WTC11 (cell line): ENCODE data around the gene ZFPL1. TPM values are rescaled to one million over a fixed set of nuclear protein-coding genes. Genes with fewer than 3 reads are reported as not detected.

Experiments used
- ATAC-seq: fragments of 200-7000 bp; cut with Tn5 transposase; 2 replicates; pipeline ENCODE4 v1.10.0; 2021; ENCODE audit warnings: mild to moderate bottlenecking, moderate library complexity
- CTCF ChIA-PET: fragments of 300-600 bp; sonication (Branson Sonifier 250); formaldehyde crosslinking; loops from one replicate; lab custom pipeline; 2021; ENCODE audit warnings: antibody characterized with exemption; lab: Charles Lee
- POLR2A ChIA-PET: fragments of 350-600 bp; sonication (Branson Sonifier 250); formaldehyde crosslinking; loops from one replicate; lab custom pipeline; 2021; ENCODE audit warnings: antibody characterized with exemption; lab: Charles Lee
- DNase-seq: peaks from one replicate; pipeline ENCODE4 v3.0.0; 2021; ENCODE audit warnings: low spot score
- H3K27ac Mint-ChIP-seq: 2 replicates; pipeline ENCODE4 v1.8.0; 2021; ENCODE audit warnings: mixed read lengths
- H3K27me3 Mint-ChIP-seq: 2 replicates; pipeline ENCODE4 v1.8.0; 2021; ENCODE audit warnings: low read depth, mild to moderate bottlenecking, moderate library complexity, mixed read lengths
- H3K36me3 Mint-ChIP-seq: 2 replicates; pipeline ENCODE4 v1.8.0; 2021; ENCODE audit warnings: mixed read lengths
- H3K4me1 Mint-ChIP-seq: 2 replicates; pipeline ENCODE4 v1.8.0; 2022; ENCODE audit warnings: mixed read lengths
- H3K4me3 Mint-ChIP-seq: 2 replicates; pipeline ENCODE4 v1.8.0; 2021; ENCODE audit warnings: mild to moderate bottlenecking, moderate library complexity, mixed read lengths
- H3K9me3 Mint-ChIP-seq: 2 replicates; pipeline ENCODE4 v1.8.0; 2021; ENCODE audit warnings: mixed read lengths
- CREM ChIP-seq: sonication (generic); formaldehyde crosslinking; IDR thresholded peaks from 2 replicates; pipeline ENCODE4 v1.8.1; 2022; ENCODE audit warnings: mild to moderate bottlenecking, missing genetic modification reagents, moderate library complexity
- ETV6 ChIP-seq: sonication (generic); formaldehyde crosslinking; IDR thresholded peaks from 2 replicates; pipeline ENCODE4 v1.8.1; 2022; ENCODE audit warnings: mild to moderate bottlenecking, missing genetic modification reagents
- FOXJ3 ChIP-seq: sonication (generic); formaldehyde crosslinking; IDR thresholded peaks from 2 replicates; pipeline ENCODE4 v1.9.0; 2021; ENCODE audit warnings: missing genetic modification reagents, mild to moderate bottlenecking, borderline replicate concordance
- GRHL2 ChIP-seq: fragments of 250-450 bp; sonication (Bioruptor Pico); IDR thresholded peaks from 2 replicates; pipeline ENCODE4 v1.8.0; 2022; ENCODE audit warnings: mild to moderate bottlenecking, moderate library complexity; ENCODE audit not compliant: insufficient replicate concordance, severe bottlenecking
- SOX15 ChIP-seq: fragments of 250-450 bp; sonication (Bioruptor Pico); IDR thresholded peaks from 2 replicates; pipeline ENCODE4 v1.9.0; 2021; ENCODE audit warnings: mild to moderate bottlenecking
- ZBTB21 ChIP-seq: sonication (generic); formaldehyde crosslinking; IDR thresholded peaks from 2 replicates; pipeline ENCODE4 v1.8.1; 2023; ENCODE audit warnings: mild to moderate bottlenecking, missing genetic modification reagents, borderline replicate concordance
- ZNF396 ChIP-seq: fragments of 250-450 bp; sonication (Bioruptor Pico); IDR thresholded peaks from 2 replicates; pipeline ENCODE4 v1.8.0; 2021; ENCODE audit warnings: mild to moderate bottlenecking, moderate library complexity, borderline replicate concordance
- total RNA-seq: library from RNA; stranded (reverse); gene quantifications from 3 replicates; pipeline ENCODE4 v1.2.3, GENCODE V29; 2021
- TF ChIP-seq, protein P1 (sequence below): fragments of 250-450 bp; sonication (Bioruptor Pico); IDR thresholded peaks from 2 replicates; pipeline ENCODE4 v1.9.0; 2021; ENCODE audit warnings: mild to moderate bottlenecking
- TF ChIP-seq, protein P2 (sequence below): sonication (generic); formaldehyde crosslinking; IDR thresholded peaks from 2 replicates; pipeline ENCODE4 v1.8.0; 2023; ENCODE audit warnings: missing genetic modification reagents, mild to moderate bottlenecking, borderline replicate concordance
- TF ChIP-seq, protein P3 (sequence below): sonication (generic); formaldehyde crosslinking; IDR thresholded peaks from 2 replicates; pipeline ENCODE4 v1.8.1; 2023; ENCODE audit warnings: mild to moderate bottlenecking, missing genetic modification reagents
- TF ChIP-seq, protein P4 (sequence below): sonication (generic); formaldehyde crosslinking; IDR thresholded peaks from 2 replicates; pipeline ENCODE4 v1.8.1; 2022; ENCODE audit warnings: mild to moderate bottlenecking, missing genetic modification reagents, moderate library complexity, borderline replicate concordance
- TF ChIP-seq, protein P5 (sequence below): sonication (generic); formaldehyde crosslinking; IDR thresholded peaks from 2 replicates; pipeline ENCODE4 v1.8.1; 2022; ENCODE audit warnings: low read depth, mild to moderate bottlenecking, moderate library complexity, missing genetic modification reagents, borderline replicate concordance
- TF ChIP-seq, protein P6 (sequence below): fragments of 200-600 bp; IDR thresholded peaks from 2 replicates; pipeline ENCODE4 v1.8.0; 2022; ENCODE audit warnings: antibody characterized with exemption
- TF ChIP-seq, protein P7 (sequence below): sonication (generic); formaldehyde crosslinking; IDR thresholded peaks from 2 replicates; pipeline ENCODE4 v1.8.0; 2023; ENCODE audit warnings: missing genetic modification reagents
- TF ChIP-seq, protein P8 (sequence below): fragments of 250-450 bp; sonication (Bioruptor Pico); IDR thresholded peaks from 2 replicates; pipeline ENCODE4 v2.1.2; 2022; ENCODE audit warnings: mild to moderate bottlenecking, moderate library complexity

ZFPL1 gene
- total RNA-seq, 1 experiment from 2014 or later, result 33.8 TPM

DNA sequence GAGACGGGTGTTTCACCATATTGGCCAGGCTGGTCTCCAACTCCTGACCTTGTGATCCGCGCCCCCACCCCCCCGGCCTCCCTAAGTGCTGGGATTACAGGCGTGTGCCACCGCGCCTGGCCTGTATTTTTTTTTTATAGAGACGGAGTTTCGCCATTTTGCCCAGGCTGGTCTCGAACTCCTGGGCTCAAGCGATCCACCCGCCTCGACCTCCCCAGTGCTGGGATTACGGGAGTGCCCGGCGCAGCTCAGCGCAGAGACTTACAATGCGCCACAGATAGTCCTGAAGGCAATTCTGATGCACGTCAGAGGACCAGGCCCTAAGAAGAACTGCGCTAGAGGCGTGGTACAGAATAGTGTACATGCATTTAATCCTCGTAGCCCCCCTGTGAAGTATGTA is 11.4 kb downstream of the ZFPL1 start:
- DNase-seq, result no peak
- Mint-ChIP-seq H3K4me1 (peaks cover 6% of the 10 kb centered on the region), H3K36me3 (peaks cover 8% of the 10 kb centered on the region)
- TF ChIP-seq FOXJ3 (CRISPR knock-in tag) (no peak), ZNF396 (CRISPR knock-in tag) (no peak), ETV6 (no peak), SOX15 (CRISPR knock-in tag) (no peak), ZBTB21 (CRISPR knock-in tag) (no peak), CREM (CRISPR knock-in tag) (no peak), GRHL2 (CRISPR knock-in tag) (no peak)
- TF ChIP-seq, protein P1, sequence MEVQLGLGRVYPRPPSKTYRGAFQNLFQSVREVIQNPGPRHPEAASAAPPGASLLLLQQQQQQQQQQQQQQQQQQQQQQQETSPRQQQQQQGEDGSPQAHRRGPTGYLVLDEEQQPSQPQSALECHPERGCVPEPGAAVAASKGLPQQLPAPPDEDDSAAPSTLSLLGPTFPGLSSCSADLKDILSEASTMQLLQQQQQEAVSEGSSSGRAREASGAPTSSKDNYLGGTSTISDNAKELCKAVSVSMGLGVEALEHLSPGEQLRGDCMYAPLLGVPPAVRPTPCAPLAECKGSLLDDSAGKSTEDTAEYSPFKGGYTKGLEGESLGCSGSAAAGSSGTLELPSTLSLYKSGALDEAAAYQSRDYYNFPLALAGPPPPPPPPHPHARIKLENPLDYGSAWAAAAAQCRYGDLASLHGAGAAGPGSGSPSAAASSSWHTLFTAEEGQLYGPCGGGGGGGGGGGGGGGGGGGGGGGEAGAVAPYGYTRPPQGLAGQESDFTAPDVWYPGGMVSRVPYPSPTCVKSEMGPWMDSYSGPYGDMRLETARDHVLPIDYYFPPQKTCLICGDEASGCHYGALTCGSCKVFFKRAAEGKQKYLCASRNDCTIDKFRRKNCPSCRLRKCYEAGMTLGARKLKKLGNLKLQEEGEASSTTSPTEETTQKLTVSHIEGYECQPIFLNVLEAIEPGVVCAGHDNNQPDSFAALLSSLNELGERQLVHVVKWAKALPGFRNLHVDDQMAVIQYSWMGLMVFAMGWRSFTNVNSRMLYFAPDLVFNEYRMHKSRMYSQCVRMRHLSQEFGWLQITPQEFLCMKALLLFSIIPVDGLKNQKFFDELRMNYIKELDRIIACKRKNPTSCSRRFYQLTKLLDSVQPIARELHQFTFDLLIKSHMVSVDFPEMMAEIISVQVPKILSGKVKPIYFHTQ (CRISPR knock-in tag), result no peak
- TF ChIP-seq, protein P2, sequence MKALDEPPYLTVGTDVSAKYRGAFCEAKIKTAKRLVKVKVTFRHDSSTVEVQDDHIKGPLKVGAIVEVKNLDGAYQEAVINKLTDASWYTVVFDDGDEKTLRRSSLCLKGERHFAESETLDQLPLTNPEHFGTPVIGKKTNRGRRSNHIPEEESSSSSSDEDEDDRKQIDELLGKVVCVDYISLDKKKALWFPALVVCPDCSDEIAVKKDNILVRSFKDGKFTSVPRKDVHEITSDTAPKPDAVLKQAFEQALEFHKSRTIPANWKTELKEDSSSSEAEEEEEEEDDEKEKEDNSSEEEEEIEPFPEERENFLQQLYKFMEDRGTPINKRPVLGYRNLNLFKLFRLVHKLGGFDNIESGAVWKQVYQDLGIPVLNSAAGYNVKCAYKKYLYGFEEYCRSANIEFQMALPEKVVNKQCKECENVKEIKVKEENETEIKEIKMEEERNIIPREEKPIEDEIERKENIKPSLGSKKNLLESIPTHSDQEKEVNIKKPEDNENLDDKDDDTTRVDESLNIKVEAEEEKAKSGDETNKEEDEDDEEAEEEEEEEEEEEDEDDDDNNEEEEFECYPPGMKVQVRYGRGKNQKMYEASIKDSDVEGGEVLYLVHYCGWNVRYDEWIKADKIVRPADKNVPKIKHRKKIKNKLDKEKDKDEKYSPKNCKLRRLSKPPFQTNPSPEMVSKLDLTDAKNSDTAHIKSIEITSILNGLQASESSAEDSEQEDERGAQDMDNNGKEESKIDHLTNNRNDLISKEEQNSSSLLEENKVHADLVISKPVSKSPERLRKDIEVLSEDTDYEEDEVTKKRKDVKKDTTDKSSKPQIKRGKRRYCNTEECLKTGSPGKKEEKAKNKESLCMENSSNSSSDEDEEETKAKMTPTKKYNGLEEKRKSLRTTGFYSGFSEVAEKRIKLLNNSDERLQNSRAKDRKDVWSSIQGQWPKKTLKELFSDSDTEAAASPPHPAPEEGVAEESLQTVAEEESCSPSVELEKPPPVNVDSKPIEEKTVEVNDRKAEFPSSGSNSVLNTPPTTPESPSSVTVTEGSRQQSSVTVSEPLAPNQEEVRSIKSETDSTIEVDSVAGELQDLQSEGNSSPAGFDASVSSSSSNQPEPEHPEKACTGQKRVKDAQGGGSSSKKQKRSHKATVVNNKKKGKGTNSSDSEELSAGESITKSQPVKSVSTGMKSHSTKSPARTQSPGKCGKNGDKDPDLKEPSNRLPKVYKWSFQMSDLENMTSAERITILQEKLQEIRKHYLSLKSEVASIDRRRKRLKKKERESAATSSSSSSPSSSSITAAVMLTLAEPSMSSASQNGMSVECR (CRISPR knock-in tag), result no peak
- TF ChIP-seq, protein P3, sequence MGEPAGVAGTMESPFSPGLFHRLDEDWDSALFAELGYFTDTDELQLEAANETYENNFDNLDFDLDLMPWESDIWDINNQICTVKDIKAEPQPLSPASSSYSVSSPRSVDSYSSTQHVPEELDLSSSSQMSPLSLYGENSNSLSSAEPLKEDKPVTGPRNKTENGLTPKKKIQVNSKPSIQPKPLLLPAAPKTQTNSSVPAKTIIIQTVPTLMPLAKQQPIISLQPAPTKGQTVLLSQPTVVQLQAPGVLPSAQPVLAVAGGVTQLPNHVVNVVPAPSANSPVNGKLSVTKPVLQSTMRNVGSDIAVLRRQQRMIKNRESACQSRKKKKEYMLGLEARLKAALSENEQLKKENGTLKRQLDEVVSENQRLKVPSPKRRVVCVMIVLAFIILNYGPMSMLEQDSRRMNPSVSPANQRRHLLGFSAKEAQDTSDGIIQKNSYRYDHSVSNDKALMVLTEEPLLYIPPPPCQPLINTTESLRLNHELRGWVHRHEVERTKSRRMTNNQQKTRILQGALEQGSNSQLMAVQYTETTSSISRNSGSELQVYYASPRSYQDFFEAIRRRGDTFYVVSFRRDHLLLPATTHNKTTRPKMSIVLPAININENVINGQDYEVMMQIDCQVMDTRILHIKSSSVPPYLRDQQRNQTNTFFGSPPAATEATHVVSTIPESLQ, result no peak
- TF ChIP-seq, protein P4, sequence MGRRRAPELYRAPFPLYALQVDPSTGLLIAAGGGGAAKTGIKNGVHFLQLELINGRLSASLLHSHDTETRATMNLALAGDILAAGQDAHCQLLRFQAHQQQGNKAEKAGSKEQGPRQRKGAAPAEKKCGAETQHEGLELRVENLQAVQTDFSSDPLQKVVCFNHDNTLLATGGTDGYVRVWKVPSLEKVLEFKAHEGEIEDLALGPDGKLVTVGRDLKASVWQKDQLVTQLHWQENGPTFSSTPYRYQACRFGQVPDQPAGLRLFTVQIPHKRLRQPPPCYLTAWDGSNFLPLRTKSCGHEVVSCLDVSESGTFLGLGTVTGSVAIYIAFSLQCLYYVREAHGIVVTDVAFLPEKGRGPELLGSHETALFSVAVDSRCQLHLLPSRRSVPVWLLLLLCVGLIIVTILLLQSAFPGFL (CRISPR knock-in tag), result no peak
- TF ChIP-seq, protein P5, sequence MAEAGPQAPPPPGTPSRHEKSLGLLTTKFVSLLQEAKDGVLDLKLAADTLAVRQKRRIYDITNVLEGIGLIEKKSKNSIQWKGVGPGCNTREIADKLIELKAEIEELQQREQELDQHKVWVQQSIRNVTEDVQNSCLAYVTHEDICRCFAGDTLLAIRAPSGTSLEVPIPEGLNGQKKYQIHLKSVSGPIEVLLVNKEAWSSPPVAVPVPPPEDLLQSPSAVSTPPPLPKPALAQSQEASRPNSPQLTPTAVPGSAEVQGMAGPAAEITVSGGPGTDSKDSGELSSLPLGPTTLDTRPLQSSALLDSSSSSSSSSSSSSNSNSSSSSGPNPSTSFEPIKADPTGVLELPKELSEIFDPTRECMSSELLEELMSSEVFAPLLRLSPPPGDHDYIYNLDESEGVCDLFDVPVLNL, result no peak
- TF ChIP-seq, protein P6, sequence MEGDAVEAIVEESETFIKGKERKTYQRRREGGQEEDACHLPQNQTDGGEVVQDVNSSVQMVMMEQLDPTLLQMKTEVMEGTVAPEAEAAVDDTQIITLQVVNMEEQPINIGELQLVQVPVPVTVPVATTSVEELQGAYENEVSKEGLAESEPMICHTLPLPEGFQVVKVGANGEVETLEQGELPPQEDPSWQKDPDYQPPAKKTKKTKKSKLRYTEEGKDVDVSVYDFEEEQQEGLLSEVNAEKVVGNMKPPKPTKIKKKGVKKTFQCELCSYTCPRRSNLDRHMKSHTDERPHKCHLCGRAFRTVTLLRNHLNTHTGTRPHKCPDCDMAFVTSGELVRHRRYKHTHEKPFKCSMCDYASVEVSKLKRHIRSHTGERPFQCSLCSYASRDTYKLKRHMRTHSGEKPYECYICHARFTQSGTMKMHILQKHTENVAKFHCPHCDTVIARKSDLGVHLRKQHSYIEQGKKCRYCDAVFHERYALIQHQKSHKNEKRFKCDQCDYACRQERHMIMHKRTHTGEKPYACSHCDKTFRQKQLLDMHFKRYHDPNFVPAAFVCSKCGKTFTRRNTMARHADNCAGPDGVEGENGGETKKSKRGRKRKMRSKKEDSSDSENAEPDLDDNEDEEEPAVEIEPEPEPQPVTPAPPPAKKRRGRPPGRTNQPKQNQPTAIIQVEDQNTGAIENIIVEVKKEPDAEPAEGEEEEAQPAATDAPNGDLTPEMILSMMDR, result no peak
- TF ChIP-seq, protein P7, sequence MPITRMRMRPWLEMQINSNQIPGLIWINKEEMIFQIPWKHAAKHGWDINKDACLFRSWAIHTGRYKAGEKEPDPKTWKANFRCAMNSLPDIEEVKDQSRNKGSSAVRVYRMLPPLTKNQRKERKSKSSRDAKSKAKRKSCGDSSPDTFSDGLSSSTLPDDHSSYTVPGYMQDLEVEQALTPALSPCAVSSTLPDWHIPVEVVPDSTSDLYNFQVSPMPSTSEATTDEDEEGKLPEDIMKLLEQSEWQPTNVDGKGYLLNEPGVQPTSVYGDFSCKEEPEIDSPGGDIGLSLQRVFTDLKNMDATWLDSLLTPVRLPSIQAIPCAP (CRISPR knock-in tag), result no peak
- TF ChIP-seq, protein P8, sequence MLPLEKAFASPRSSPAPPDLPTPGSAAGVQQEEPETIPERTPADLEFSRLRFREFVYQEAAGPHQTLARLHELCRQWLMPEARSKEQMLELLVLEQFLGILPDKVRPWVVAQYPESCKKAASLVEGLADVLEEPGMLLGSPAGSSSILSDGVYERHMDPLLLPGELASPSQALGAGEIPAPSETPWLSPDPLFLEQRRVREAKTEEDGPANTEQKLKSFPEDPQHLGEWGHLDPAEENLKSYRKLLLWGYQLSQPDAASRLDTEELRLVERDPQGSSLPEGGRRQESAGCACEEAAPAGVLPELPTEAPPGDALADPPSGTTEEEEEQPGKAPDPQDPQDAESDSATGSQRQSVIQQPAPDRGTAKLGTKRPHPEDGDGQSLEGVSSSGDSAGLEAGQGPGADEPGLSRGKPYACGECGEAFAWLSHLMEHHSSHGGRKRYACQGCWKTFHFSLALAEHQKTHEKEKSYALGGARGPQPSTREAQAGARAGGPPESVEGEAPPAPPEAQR (CRISPR knock-in tag), result no peak
- TF ChIP-seq, all 79 proteins: peak for 0
- POLR2A ChIA-PET, result interaction anchor here (0.7 to 1.6 kb wide), 2 partner anchors 17 to 21 kb away, joined by 3 to 5 read pairs; partner anchors contain the start of gene ZNHIT2
- Mint-ChIP-seq H3K4me3 (peak overlapping the region; percentile 90), H3K9me3 (no peaks in the 10 kb centered on the region), H3K27ac (peak overlapping the region; percentile 99), H3K27me3 (no peaks in the 10 kb centered on the region)
- ATAC-seq, result no peak
- CTCF ChIA-PET, result interaction anchor here (1.6 to 9.9 kb wide), 3 partner anchors 16 to 109 kb away, joined by 3 to 104 read pairs (median 3); partner anchors contain the start of genes TM7SF2 and ZNHIT2
